Colonic mucosa (tissue), 4 donors: ENCODE data around the gene RPL9. TPM values are rescaled to one million over a fixed set of nuclear protein-coding genes. Genes with fewer than 3 reads are reported as not detected.

Experiments used
- DNase-seq: peaks from one replicate; pipeline ENCODE4 v3.0.0-alpha.2; 2020
- H3K27ac ChIP-seq: fragments of 200-600 bp; one replicate; pipeline ENCODE4 v1.8.0; 2021
- H3K27me3 ChIP-seq: fragments of 200-600 bp; one replicate; pipeline ENCODE4 v1.8.0; 2021
- H3K36me3 ChIP-seq: fragments of 200-600 bp; one replicate; pipeline ENCODE4 v1.8.0; 2021
- H3K4me1 ChIP-seq: fragments of 200-600 bp; one replicate; pipeline ENCODE4 v1.8.0; 2021; ENCODE audit warnings: mild to moderate bottlenecking
- H3K4me3 ChIP-seq: fragments of 200-600 bp; one replicate; pipeline ENCODE4 v1.8.0; 2021
- H3K9ac ChIP-seq, 2 donors: one replicate each; pipeline ENCODE4 v1.7.0; 2013; ENCODE audit warnings: control low read depth in 2 of 2, low read depth in 2 of 2, low read length in 2 of 2
- H3K9me3 ChIP-seq: fragments of 200-600 bp; one replicate; pipeline ENCODE4 v1.8.0; 2021
- intact Hi-C: fragments of 100-400 bp; cut with DNase I; formaldehyde crosslinking; loops from one replicate; pipeline ENCODE4 v1.14.1; 2022
- microRNA-seq: library from miRNA; unstranded; fragments of <30 nt; microRNA quantifications from one replicate; pipeline ENCODE4, GENCODE V29; 2019
- total RNA-seq, 2 donors: library from RNA; stranded (reverse); fragmentation: NEBNext Ultra II Directional in 1 of 2; extraction: Animal tissue kit (Norgen Biotek cat#: 25700) in 1 of 2; gene quantifications; one replicate each; pipeline ENCODE4 v1.2.1, GENCODE V29; 2021
- TF ChIP-seq, protein P1 (sequence below): fragments of 200-600 bp; IDR thresholded peaks from one replicate; pipeline ENCODE4 v1.8.0; 2022; ENCODE audit warnings: antibody characterized with exemption, mild to moderate bottlenecking
- donor health status: healthy.
- donor health status: DM: no; HTN: no; CAD: no.
- donor health status: DM: no; HTN: no; CAD: no.

Gene RPL9
- total RNA-seq, 2 donors from 2014 or later, result 1,123 to 1,383 TPM

- intact Hi-C loops, result no loop called here
- Histone ChIP-seq H3K9me3 (no peaks in the 10 kb centered on the region), H3K9ac (no peak within 1 kb of the TSS), H3K27ac (no peak within 1 kb of the TSS), H3K36me3 (no peaks in the 10 kb centered on the region), H3K4me1 (no peaks in the 10 kb centered on the region), H3K4me3 (no peak within 1 kb of the TSS), H3K27me3 (no peaks in the 10 kb centered on the region)
- DNase-seq, result peak; percentile 69
- TF ChIP-seq, protein P1, sequence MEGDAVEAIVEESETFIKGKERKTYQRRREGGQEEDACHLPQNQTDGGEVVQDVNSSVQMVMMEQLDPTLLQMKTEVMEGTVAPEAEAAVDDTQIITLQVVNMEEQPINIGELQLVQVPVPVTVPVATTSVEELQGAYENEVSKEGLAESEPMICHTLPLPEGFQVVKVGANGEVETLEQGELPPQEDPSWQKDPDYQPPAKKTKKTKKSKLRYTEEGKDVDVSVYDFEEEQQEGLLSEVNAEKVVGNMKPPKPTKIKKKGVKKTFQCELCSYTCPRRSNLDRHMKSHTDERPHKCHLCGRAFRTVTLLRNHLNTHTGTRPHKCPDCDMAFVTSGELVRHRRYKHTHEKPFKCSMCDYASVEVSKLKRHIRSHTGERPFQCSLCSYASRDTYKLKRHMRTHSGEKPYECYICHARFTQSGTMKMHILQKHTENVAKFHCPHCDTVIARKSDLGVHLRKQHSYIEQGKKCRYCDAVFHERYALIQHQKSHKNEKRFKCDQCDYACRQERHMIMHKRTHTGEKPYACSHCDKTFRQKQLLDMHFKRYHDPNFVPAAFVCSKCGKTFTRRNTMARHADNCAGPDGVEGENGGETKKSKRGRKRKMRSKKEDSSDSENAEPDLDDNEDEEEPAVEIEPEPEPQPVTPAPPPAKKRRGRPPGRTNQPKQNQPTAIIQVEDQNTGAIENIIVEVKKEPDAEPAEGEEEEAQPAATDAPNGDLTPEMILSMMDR, result no peak
Observed at GRCh38 chr4:39406763-39407583, 51.7 kb downstream of the RPL9 start, which contains the start of gene KLB. Gene KLB (plus strand): TSS chr4:39406930. CDS start chr4:39406950, 20 bp downstream.

Small RNA genes lying within 50 kb of the gene (microRNA-seq; reads per million reads assigned to microRNA genes)
- gene MIR5591, result not detected

Other genes with a start within 250 kb of the RPL9 start
- 10 to 100 TPM; 28.2 to 28.7 TPM for gene RFC1, start 92.6 kb downstream of the RPL9 start, total RNA-seq
- gene KLB, start 52.0 kb downstream of the RPL9 start, total RNA-seq, result under 1 TPM; 0.40 to 0.64 TPM
- gene LIAS, start 134 bp upstream of the RPL9 start, total RNA-seq, result 10 to 100 TPM; 21.1 to 28.3 TPM
- 100 to 1,000 TPM; 265 to 328 TPM for gene UGDH, start 68.5 kb upstream of the RPL9 start, total RNA-seq
- gene SMIM14, start 179.9 kb upstream of the RPL9 start, total RNA-seq, result 100 to 1,000 TPM in 1 of 2 donors, 10 to 100 TPM in 1; 69.4 to 127 TPM
- gene UBE2K, start 239.2 kb upstream of the RPL9 start, total RNA-seq, result 10 to 100 TPM; 99.0 to 99.6 TPM